ENCODE measurements around the gene NR3C1.

The NR3C1 gene

DNA sequence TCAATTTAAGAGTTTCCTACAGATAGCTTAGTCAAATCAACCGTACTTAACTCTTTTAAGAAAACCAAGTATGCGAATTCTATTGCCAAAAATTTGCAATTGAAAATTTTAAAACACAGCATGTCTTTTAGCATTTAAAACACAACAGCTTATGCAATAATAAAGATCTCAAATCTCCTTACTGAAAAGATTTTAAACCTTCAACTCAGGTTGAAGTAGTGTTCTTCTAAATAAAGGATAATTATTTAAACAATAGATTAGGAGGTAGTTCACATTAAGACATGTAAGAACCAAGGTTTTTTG, 5.5 kb downstream of the NR3C1 start:
- DNase-seq (ENCODE audit: low read depth): no peak

- no peak for DNase-seq (ENCODE audit: low read depth)
Measured at GRCh38 chr5:143397302-143398052, 6.0 kb downstream of the NR3C1 start.

- no peak for DNase-seq (ENCODE audit: low read depth)
Measured at GRCh38 chr5:143396353-143396940, 7.0 kb downstream of the NR3C1 start.

GRCh38 chr5:143395638-143396352, 7.7 kb downstream of the NR3C1 start:
- no peak for DNase-seq (ENCODE audit: low read depth)

- DNase-seq (ENCODE audit: low read depth): no peak
Measured at GRCh38 chr5:143393524-143393923, 10.0 kb downstream of the NR3C1 start.

DNA sequence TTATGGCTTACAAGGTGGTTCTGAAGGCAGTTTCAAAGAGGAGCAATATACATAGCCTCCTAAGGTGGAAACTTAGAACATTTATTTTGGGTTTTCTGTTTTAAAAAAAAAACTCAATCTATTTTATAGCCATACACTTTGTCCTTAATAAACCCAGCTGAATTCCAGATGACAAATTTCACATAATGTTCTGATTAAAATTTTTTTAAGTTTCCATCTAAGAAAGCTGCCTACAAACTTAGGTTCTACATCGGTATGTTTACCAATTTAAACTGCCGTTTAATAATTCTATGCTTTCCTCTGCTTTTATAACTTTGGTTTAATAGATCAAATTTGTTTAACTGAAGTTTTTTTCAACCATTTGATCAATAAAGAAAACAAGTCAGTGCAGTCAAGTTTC, 12.5 kb downstream of the NR3C1 start:
- DNase-seq (ENCODE audit: low read depth): no peak

DNA sequence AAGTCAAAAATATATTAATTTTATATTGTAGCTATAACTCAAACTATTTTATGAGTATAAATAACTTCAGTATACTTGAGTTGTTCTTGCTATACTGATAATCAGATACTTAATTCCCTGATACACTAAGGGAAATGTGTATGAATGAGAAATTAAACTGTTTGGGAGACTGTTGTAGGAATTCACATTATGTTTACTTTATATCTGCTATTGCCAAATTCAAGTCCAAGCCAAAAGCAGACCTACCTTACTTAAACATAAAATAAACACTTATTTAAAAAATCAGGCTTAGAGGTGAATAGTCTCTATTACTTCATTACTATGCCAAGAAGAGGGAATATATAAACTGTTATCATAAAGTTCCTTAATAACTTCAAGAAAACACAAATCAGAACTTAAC, 13.2 kb downstream of the NR3C1 start:
- DNase-seq (ENCODE audit: low read depth): no peak

DNA sequence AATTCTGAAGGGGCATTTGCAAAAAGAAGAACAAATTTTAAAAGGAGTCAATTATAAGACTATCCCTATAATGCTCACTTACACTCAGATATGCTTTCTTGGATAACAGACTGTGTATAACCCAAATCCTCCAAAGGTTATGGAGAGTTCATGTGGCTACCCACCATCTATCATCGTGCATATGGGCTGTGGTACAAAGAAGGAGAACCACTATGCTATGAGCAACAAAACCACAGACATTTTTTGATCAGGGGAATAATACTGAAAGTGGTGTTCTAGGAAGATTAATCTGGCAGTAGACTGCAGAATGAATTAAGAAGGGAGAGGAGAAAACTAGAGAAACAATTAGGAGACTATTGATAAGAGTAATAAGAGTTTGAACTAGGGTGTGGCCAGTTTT, 16.8 kb downstream of the NR3C1 start:
- no peak for DNase-seq (ENCODE audit: low read depth)

DNA sequence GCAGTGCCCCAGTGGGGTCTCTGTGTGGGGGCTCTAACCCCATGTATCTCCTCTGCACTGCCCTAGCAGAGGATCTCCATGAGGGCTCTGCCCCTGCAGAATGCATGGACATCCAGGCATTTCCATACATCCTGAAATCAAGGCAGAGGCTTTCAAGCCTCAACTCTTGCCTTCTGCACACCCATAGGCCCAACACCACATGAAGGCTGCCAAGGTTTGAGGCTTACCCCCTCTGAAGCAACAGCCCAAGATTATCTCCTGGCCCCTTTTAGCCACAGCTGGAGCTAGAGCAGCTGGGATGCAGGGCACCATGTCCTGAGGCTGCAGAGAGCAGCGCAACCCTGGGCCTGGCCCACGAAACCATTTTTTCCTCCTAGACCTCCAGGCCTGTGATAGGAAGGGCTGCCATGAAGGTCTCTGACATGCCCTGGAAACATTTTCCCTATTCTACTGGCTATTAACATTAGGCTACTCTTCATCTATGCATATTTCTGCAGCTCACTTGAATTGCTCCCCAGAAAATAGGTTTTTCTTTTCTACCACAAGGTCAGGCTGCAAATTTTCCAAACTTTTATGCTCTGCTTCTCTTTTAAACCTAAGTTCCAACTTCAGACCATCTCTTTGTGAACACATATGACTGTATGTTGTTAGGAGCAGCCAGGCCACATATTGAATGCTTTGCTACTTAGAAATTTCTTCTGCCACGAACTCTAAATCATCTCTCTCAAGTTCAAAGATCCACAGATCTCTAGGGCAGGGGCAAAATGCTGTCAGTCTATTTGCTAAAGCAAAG, 18.4 kb downstream of the NR3C1 start:
- no peak for DNase-seq (ENCODE audit: low read depth)

- DNase-seq (ENCODE audit: low read depth): no peak
Measured at GRCh38 chr5:143383988-143384387, 19.5 kb downstream of the NR3C1 start.

GRCh38 chr5:143379606-143380005, 23.9 kb downstream of the NR3C1 start:
- DNase-seq (ENCODE audit: low read depth): no peak

DNA sequence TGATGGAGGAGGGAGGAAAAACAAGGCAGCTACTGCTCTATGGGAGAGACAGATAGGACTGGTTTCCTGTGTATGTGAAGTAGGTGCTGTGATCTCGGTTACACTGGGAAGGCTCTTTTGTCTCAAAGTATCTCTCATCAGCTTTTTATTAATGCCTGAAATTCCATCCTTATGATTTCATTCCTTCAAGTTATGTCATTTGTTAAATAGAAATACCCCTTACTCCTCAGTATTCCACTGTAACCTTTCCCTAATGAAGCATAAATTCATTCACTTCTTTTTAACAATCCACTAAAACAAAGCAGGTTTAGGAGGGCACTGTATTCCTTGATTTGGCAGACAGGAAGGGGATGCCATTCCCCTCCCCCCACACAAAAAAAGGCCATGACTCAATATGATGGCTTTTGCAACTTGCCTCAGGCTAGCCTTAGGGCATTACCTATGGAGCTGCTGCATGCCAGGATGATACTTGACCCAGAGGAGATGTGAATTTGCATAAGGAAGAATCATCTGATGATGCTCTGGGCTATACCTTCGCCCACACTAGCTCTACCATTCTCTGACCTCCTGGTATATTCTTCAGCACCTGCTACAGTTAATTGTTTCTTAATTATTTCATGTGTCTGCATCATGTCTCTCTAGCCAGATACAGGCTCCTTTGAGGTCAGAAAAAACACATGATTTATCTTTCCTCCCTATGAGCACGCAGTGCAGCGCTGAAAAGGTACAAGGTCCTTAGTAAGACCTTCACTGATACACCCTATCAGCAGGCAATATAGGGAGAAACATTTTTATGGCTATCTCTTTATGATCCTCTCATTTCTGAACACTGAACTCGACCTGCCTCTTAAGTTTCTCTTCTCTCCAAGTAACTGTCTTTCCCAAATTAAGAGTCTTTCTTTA, 26.3 kb downstream of the NR3C1 start:
- DNase-seq (ENCODE audit: low read depth): peak; percentile 23

DNA sequence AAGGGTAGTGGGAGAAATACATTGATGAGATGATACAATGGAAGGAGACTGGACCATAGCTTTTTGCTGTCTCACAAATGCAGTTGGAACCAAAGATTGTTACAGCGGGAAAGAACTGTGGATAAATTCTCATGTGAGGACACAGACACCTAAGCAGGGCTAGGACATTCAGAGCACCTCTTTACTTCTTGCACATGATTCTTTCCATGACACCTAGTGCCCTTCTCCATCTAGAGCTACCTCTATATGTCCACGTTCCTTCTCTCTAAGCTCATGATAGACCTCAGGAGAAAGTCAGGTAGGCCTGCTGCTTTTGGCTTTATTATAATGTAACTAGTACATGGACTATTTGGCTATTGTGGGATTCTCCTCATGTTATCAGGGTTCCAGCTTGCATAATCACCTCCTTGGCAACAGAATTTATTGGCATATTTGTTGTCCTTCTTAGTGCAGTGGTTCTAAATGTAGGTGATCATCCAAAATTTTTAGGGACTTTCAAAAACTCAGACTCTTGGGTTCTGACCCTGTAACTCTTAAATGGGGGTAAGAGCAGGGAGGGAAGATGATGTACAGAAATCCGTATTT, 27.2 kb downstream of the NR3C1 start:
- no peak for DNase-seq (ENCODE audit: low read depth)

DNA sequence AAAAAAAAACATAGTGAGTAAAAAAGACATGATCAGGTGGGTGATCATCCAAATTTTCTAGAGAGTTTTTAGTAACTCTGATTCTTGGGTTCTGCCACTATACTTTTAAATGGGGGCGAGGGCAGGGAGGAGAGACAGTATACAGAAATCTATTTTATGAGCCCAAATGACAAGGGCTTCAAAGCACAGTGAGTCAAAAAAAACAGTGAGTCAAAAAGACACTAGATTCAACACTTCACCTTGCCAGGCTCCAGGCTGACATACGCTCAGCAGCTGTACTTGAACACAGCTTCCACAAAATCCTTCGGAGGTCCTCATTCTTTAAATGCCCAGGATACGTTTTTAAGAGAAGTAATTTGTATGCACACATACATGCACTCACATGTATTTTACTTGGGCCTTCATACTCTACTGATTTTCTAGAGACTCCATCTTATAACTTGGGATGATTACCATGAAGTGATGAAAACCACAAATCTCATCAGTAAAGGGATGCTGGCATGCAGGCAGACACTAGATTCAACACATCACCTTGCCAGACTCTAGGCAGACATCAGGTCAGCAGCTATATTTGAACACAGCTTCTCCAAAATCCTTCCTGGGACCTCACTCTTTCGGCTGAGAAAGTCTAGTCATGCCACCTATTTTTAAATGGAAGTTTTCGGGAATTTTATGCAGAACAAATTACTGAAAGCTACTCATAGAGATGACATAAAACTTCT, 28.8 kb downstream of the NR3C1 start:
- no peak for DNase-seq (ENCODE audit: low read depth)

- no peak for DNase-seq (ENCODE audit: low read depth)
Measured at GRCh38 chr5:143373076-143373475, 30.4 kb downstream of the NR3C1 start.

GRCh38 chr5:143372187-143372829, 31.2 kb downstream of the NR3C1 start:
- DNase-seq (ENCODE audit: low read depth): no peak

GRCh38 chr5:143370440-143370839, 33.0 kb downstream of the NR3C1 start:
- no peak for DNase-seq (ENCODE audit: low read depth)

- no peak for DNase-seq (ENCODE audit: low read depth)
Measured at GRCh38 chr5:143364061-143364460, 39.4 kb downstream of the NR3C1 start.

GRCh38 chr5:143362664-143363227, 40.7 kb downstream of the NR3C1 start:
- DNase-seq (ENCODE audit: low read depth): no peak

DNA sequence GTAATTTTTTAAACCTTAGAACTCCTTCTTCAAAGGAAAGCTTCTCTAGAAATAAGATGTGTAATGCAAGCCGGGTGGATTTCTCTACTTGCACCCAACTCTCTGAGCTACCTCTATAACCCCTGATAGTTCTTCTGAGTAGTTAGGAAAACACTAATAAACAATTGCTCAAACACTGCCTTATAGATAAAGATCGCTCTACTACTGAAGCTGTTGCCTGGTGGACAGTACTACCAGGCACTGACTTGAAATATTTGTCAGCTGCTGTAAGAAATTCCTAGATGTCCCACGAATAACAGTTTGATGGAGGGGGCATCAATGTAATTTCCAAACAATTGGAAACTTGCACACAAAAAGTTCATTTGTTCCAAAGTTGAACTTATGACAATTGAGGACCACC, 42.0 kb downstream of the NR3C1 start:
- DNase-seq (ENCODE audit: low read depth): no peak

All from fibroblast of the conjunctiva (primary cell).